IPS-15b (cell line): ENCODE measurements around the gene AFAP1L2.

Experiments
- H3K27me3 ChIP-seq: one replicate; pipeline ENCODE4 v1.6.1; 2013; ENCODE audit warnings: low read length; ENCODE audit not compliant: control insufficient read depth, insufficient read depth
- H3K36me3 ChIP-seq: one replicate; pipeline ENCODE4 v1.6.1; 2013; ENCODE audit warnings: low read length; ENCODE audit not compliant: control insufficient read depth, insufficient read depth
- H3K4me1 ChIP-seq: one replicate; pipeline ENCODE4 v1.6.1; 2013; ENCODE audit warnings: mild to moderate bottlenecking, low read length; ENCODE audit not compliant: control insufficient read depth, insufficient read depth
- H3K4me3 ChIP-seq: one replicate; pipeline ENCODE4 v1.5.1; 2013; ENCODE audit warnings: low read depth, low read length
- H3K9ac ChIP-seq: one replicate; pipeline ENCODE4 v1.6.1; 2013; ENCODE audit warnings: low read depth, mild to moderate bottlenecking, low read length
- H3K9me3 ChIP-seq: one replicate; pipeline ENCODE4 v1.6.1; 2013; ENCODE audit warnings: mild to moderate bottlenecking, low read length; ENCODE audit not compliant: control insufficient read depth, insufficient read depth

The AFAP1L2 gene

GRCh38 chr10:114300036-114300645 lies 104.2 kb downstream of the AFAP1L2 start:
- H3K4me1 ChIP-seq, result peaks cover 4% of the 10 kb centered on the region
- H3K9ac ChIP-seq, result no peak overlapping the region
- peaks cover 12% of the 10 kb centered on the region for H3K36me3 ChIP-seq
- no peak overlapping the region for H3K4me3 ChIP-seq
- no peaks in the 10 kb centered on the region for H3K27me3 ChIP-seq
- H3K9me3 ChIP-seq, result peaks cover 5% of the 10 kb centered on the region

DNA sequence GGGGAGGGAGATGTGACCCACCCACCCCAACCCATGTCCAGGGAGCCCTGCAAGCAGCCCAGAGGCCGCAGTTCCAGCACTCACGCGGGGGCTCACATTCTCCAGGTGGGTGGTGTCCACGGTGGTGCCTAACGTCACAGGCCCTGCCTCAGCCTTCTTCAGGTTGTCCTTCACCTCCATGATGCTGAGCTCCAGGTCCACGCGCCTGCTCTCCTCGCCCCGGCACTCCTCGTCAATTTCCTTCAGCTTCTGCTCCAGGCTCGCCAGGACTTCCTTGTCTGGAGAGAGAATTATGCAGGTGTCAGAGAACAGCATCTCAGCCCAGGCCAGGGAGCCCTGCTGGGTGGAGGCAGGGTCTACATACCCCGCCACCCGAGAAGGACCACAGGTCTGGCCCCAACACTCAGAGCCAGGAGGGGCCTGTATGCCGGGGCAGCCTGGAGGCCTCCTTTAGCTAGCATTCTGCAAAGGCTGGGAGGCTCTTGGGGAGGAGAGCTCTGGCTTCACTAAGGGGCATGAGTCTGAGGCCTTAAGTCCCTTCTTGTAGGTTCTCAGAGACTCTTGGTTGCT lies 107.1 kb downstream of the AFAP1L2 start:
- no peak overlapping the region for H3K9ac ChIP-seq
- H3K27me3 ChIP-seq, result no peaks in the 10 kb centered on the region
- peaks cover 12% of the 10 kb centered on the region for H3K36me3 ChIP-seq
- peaks cover 5% of the 10 kb centered on the region for H3K9me3 ChIP-seq
- H3K4me1 ChIP-seq, result no peaks in the 10 kb centered on the region
- H3K4me3 ChIP-seq, result no peak overlapping the region

GRCh38 chr10:114295393-114295792 lies 108.9 kb downstream of the AFAP1L2 start:
- H3K9me3 ChIP-seq, result peaks cover 5% of the 10 kb centered on the region
- no peak overlapping the region for H3K9ac ChIP-seq
- no peaks in the 10 kb centered on the region for H3K27me3 ChIP-seq
- H3K36me3 ChIP-seq, result peaks cover 12% of the 10 kb centered on the region
- no peak overlapping the region for H3K4me3 ChIP-seq
- H3K4me1 ChIP-seq, result no peaks in the 10 kb centered on the region

GRCh38 chr10:114294549-114294948 lies 109.8 kb downstream of the AFAP1L2 start:
- peaks cover 12% of the 10 kb centered on the region for H3K36me3 ChIP-seq
- no peaks in the 10 kb centered on the region for H3K27me3 ChIP-seq
- peaks cover 5% of the 10 kb centered on the region for H3K9me3 ChIP-seq
- H3K4me1 ChIP-seq, result no peaks in the 10 kb centered on the region
- H3K4me3 ChIP-seq, result no peak overlapping the region
- H3K9ac ChIP-seq, result no peak overlapping the region

GRCh38 chr10:114293075-114293474 lies 111.2 kb downstream of the AFAP1L2 start:
- Histone ChIP-seq H3K9ac (no peak overlapping the region), H3K4me1 (no peaks in the 10 kb centered on the region), H3K9me3 (peaks cover 5% of the 10 kb centered on the region), H3K36me3 (peaks cover 12% of the 10 kb centered on the region), H3K27me3 (no peaks in the 10 kb centered on the region), H3K4me3 (no peak overlapping the region)

DNA sequence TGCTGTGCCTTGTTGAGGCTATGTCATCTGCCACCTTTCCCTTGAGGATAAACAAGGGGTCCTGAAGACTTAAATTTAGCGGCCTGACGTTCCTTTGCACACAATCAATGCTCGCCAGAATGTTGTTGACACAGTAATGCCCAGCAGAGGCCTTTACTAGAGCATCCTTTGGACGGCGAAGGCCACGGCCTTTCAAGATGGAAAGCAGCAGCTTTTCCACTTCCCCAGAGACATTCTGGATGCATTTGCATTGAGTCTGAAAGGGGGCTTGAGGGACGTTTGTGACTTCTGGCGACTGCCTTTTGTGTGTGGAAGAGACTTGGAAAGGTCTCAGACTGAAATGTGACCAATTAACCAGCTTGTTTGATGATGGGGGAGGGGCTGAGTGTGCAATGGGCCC lies 112.8 kb downstream of the AFAP1L2 start:
- Histone ChIP-seq H3K4me3 (no peak overlapping the region), H3K9me3 (peaks cover 5% of the 10 kb centered on the region), H3K27me3 (no peaks in the 10 kb centered on the region), H3K4me1 (no peaks in the 10 kb centered on the region), H3K36me3 (peaks cover 6% of the 10 kb centered on the region), H3K9ac (no peak overlapping the region)

GRCh38 chr10:114291076-114291475 lies 113.2 kb downstream of the AFAP1L2 start:
- Histone ChIP-seq H3K27me3 (no peaks in the 10 kb centered on the region), H3K4me3 (no peak overlapping the region), H3K36me3 (peaks cover 6% of the 10 kb centered on the region), H3K9me3 (peaks cover 5% of the 10 kb centered on the region), H3K9ac (no peak overlapping the region), H3K4me1 (no peaks in the 10 kb centered on the region)

GRCh38 chr10:114290038-114290437 lies 114.3 kb downstream of the AFAP1L2 start:
- H3K27me3 ChIP-seq, result no peaks in the 10 kb centered on the region
- no peak overlapping the region for H3K4me3 ChIP-seq
- no peaks in the 10 kb centered on the region for H3K36me3 ChIP-seq
- no peaks in the 10 kb centered on the region for H3K9me3 ChIP-seq
- no peak overlapping the region for H3K9ac ChIP-seq
- H3K4me1 ChIP-seq, result no peaks in the 10 kb centered on the region

GRCh38 chr10:114289096-114289436 lies 115.2 kb downstream of the AFAP1L2 start:
- Histone ChIP-seq H3K9me3 (no peaks in the 10 kb centered on the region), H3K9ac (no peak overlapping the region), H3K36me3 (no peaks in the 10 kb centered on the region), H3K4me1 (no peaks in the 10 kb centered on the region), H3K27me3 (no peaks in the 10 kb centered on the region), H3K4me3 (no peak overlapping the region)

DNA sequence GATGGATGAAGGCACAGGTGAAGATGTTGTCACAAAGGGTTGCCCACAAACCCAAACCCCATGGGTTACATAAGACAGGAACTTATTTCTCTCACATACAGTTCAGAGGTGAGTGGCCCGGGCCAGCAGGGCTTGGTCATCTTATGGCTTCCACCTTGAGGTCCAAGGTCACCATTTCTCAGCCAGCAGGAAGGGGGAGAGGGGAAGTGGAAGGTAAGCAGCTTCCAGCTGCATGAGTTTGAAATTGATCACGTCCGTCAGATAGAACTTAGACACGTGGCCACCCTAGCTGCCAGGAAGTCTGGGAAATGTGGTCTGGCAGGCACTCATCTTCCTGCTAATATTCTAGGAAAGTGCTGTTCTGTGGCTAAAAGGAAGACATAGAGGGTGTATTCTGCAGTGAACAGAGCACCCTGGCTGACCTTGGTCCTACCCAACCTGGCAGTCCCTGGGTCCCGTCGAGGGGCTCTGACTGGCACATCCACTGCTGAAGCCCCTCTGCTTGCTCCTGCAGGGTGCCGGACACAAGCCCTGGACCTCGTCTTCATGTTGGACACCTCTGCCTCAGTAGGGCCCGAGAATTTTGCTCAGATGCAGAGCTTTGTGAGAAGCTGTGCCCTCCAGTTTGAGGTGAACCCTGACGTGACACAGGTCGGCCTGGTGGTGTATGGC lies 115.7 kb downstream of the AFAP1L2 start:
- H3K9ac ChIP-seq, result no peak overlapping the region
- H3K4me1 ChIP-seq, result no peaks in the 10 kb centered on the region
- no peaks in the 10 kb centered on the region for H3K36me3 ChIP-seq
- H3K4me3 ChIP-seq, result no peak overlapping the region
- no peaks in the 10 kb centered on the region for H3K27me3 ChIP-seq
- no peaks in the 10 kb centered on the region for H3K9me3 ChIP-seq

- no peaks in the 10 kb centered on the region for H3K36me3 ChIP-seq
- H3K4me1 ChIP-seq, result no peaks in the 10 kb centered on the region
- H3K9ac ChIP-seq, result no peak overlapping the region
- H3K27me3 ChIP-seq, result no peaks in the 10 kb centered on the region
- no peaks in the 10 kb centered on the region for H3K9me3 ChIP-seq
- no peak overlapping the region for H3K4me3 ChIP-seq
Observed at GRCh38 chr10:114286921-114287320, 117.4 kb downstream of the AFAP1L2 start.

DNA sequence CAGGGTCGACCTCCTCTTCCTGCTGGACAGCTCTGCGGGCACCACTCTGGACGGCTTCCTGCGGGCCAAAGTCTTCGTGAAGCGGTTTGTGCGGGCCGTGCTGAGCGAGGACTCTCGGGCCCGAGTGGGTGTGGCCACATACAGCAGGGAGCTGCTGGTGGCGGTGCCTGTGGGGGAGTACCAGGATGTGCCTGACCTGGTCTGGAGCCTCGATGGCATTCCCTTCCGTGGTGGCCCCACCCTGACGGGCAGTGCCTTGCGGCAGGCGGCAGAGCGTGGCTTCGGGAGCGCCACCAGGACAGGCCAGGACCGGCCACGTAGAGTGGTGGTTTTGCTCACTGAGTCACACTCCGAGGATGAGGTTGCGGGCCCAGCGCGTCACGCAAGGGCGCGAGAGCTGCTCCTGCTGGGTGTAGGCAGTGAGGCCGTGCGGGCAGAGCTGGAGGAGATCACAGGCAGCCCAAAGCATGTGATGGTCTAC lies 118.3 kb downstream of the AFAP1L2 start:
- Histone ChIP-seq H3K9me3 (no peaks in the 10 kb centered on the region), H3K4me3 (no peak overlapping the region), H3K27me3 (no peaks in the 10 kb centered on the region), H3K9ac (no peak overlapping the region), H3K36me3 (no peaks in the 10 kb centered on the region), H3K4me1 (no peaks in the 10 kb centered on the region)
